HG02798 (cell line): ENCODE measurements around the gene CTNND2.

Experiments
- ATAC-seq: cut with Tn5 transposase; IDR thresholded peaks from one replicate; pipeline ENCODE4 v1.9.1; 2021; ENCODE audit warnings: mild to moderate bottlenecking; ENCODE audit not compliant: unreplicated experiment, poor library complexity

The CTNND2 gene

DNA sequence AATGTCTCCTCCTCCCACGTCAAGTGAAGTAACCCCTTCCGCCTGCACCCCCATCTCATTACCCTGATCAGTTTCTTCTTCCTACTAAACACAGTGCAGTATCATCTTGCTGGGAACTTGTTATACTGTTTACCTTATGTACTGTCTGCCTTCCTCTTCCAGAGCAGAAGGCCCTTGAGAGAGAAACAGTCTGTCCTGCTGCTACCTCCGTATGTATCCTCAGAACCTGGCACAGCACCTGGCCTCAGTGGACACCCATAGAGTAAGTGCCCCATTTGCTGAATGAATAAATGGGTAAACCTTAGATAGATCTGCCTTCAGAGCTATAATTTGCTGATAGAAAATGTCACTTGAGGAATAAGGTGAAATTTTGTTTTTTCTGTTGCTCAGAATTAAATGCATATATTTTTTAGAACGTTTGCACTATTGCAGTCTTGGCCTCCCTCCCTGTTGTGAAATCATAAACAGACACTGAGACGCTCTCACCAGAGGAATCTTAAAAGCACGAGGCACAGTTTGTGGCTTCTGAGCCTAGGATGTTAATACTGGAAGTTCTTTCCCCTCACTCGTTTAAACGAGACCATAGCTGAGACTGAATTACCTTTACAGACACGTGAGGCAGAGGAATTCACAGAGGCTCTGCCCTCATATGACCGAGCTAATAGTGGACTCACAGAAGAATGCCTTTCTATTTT is 920.1 kb downstream of the CTNND2 start:
- ATAC-seq = no peak

DNA sequence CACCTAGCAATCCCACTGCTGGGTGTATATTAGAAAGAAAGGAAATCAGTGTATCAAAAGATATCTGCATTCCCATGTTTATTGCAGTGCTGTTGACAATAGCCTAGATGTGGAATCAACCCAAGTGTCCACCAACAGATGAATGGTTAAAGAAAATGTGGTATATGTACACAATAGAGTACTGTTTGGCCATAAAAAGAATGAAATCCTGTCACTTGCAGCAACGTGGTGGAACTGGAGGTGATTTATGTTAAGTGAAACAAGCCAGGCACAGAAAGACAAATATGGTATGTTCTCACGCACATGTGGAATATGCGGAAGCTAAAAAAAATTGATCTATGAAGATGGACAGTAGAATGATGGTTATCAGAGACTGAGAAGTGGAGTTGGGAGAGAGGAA is 921.6 kb downstream of the CTNND2 start:
- ATAC-seq = no peak

DNA sequence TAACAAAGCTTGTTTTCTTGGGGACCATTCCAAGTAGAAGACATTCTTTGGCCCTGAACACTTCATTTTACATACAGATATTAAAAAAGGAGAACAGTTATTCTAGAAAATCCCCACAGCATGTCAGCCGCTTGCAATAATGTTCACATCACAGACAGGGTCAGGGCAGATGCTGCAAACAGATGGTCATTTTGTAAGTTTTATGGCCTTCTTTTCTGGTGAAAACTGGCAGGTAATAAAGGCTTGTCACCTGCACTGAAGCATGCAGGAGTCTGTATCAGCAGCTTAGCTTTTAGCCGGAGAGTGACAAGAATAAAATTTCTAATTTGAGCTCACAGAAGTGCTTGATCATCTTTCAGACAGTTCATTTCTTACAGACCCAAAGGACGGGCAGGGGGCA is 922.3 kb downstream of the CTNND2 start:
- no peak for ATAC-seq

DNA sequence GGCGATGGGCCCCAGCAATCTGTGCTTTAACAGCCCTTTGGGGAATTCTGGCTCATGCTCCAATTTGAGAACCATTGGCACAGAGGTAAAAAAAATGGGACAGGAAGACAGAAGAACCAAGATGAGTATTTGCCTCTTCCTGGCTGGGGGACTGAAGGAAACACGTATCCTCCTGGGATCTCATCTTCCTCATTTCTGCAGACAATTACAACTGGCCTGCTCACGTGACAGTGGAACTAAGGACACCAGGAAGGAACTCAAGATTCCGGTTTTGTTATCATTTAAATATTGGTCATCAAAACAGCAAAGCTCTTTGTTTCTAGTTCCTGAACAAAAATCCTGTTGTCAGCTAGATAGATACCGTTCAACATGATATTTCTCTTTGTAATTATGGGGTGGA is 927.2 kb downstream of the CTNND2 start:
- ATAC-seq = no peak

DNA sequence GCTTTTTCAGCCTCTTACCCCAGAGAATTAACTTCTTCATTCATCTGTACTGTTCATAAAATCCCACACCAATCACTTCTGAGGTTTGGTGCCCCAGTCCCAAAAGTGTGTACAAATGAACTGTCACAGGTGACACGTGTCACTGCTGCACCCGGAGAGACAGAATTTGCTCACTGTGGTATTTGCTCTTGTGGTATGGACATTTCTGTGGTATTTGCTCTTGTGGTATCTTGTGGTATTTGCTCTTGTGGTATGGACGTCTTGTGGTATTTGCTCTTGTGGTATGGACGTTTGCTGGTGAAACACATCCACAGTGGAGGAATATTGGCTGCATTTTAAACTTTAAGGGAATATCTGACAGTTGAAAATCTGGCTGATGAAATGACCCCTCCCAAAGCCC is 928.3 kb downstream of the CTNND2 start:
- no peak for ATAC-seq

DNA sequence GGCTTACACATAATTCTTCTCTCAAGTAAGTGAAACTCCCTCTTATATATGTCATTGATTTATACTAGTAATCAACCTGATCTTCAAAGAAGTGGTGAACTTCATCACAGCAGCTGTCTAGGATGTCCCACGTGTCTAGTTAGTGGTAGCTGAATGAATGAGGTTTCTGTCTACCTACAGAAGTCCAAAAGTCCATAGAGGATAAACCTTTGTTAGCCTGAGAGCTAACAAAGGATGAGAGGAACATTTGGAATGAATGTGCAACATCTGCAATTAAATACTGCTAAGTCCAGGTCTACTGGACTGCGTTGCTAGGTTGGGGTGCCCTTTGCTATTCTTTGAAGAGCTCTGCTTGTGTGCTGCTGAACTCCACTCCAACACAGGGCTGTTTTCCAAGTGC is 929.4 kb downstream of the CTNND2 start:
- no peak for ATAC-seq

DNA sequence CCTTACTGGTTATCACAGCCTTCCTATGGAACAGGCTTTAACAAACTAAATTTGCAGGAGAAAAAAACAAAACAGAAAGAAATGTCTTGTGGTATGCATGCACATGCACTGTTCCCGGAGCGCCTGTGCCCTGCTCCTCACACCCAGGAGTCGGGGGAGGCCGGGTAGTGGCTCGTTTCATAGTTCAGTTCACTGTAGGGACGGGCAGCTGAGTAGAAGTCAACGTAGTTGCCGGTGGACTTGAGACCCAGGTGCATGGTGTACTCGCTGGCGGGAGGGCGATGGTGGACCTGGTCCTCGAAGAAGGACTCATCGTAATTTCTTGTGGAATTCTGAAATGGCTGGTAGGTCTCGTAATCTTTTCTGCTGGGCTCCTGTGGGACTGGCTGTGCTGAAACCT is 930.9 kb downstream of the CTNND2 start:
- no peak for ATAC-seq

DNA sequence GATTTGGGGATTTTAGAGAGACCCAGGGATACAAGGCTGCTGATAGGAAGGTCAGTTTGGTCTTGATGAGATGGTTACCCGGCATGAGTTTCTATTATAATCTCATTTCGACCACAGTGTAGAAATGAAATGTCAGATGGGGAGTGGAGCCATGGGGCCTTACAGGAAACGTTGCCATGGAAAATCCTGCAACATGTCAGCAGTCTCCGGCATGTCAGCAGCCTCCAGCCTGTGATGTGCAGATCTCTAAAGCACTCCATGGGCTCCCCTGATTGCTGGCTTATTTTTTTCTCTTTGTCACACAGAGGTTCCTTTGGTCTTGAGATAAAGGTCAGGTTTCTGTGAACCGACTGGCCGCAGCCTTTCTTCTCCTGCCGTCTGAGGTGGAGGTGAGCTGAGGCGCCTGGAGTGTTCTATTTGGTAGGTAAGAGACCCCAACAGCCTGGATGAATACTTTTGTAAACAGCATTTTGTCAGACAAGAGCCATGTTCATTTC is 934.5 kb downstream of the CTNND2 start:
- ATAC-seq = no peak

DNA sequence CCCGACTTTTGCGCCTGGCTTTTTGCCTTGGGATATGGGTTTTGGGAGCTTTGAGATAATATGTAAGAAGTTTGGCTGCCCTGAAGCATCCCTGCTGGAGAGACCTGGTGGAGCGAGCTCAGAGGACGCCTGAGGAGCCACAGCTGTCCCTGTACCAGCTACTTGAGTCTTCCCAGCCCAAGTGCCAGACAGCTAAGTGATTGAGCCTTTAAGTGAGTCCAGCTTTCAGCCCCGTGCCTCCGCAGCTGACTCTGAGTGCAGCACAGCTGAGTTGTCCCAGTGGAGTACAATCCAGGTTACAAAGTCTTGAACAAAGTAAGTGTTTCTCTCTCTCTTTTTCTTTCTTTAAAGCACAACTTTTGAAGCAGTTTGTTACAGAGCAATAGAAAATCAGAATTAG is 939.4 kb downstream of the CTNND2 start:
- no peak for ATAC-seq

DNA sequence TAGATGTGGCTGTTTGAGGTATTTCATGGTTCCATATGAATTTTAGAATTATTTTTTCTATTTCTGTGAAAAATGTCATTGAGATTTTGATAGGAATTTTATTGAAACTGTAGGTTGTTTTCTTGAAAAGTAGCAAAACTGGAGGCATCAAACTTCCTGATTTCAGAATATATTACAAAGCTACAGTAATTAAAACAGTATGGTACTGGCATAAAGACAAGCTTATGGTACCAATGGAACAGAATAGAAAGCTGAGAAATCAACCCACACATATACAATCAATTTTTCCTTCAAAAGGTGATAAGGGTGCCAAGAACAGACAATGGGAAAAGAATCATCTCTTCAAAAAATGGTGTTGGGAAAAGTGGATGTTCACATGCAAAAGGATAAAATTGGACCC is 945.5 kb downstream of the CTNND2 start:
- ATAC-seq = no peak

DNA sequence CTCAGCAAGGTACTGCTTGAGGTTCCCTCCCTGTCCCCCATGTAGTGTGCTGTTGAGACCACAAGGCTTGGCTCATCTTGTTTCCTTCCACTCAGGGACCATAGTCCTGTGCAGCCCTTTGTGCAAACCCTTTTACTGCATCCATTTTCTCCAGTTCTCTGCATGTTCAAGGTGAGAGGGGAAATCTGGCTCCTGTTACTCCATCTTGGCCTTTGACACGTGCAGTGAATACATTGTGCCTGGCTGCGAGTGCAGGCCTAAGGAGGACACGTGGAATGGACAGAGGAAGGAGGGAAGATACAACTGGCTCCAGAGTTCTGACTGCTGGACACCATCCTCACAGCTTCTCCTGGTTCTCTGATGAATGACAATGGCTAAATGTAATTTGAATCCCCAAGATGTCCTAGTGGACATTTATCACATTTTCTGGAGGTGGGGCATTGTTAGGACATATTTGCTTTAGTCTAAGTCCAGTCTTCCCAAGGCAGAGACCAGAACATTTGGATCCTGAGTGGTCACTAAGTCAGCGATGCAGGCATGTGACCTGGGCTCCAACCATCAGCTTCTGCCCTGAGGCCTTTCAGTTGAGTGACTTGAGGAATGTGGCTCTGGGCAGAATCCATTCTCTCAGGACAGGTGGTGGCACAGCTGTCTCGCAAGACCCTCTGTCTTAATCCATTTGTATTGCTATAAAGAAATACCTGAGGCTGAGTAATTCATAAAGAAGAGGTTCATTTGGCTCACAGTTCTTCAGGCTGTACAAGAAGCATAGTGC is 954.2 kb downstream of the CTNND2 start:
- no peak for ATAC-seq

DNA sequence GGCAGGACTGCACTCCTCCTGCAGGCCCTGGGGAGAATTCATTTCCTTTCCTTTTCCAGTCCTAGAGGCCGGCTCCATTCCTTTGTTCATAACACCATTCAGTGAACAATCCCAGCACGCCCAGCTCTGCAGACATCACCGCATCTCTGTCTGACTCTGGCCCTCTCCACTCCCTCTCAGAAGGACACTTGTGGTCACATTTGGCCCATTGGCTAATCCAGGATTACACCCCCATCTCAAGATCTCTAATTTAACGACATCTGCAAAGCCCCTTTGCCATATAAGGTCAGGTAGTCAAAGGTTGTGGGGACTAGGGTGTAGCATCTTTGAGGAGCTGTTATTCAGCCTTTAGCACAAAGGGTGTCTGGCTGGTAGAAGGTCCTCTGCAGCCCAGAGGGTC is 958.2 kb downstream of the CTNND2 start:
- ATAC-seq = no peak

DNA sequence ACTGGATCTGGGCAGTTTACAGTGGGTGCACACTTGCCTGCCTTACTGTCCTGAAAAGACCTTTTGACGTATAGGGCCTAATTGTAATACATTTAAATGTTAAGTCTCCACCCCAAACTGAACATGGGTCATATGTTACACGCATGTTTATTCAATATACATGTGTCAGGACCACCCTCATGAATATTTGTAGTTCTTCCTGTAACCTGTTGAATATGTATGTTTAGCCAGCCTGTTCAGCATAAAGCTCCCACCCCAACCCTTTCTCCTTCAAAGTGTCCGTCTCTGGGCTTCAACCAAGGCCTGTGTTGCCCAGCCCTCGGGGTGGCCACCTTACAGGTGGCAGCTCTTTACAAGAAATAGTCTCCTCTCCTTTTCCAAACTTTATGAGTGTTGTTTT is 962.3 kb downstream of the CTNND2 start:
- no peak for ATAC-seq

DNA sequence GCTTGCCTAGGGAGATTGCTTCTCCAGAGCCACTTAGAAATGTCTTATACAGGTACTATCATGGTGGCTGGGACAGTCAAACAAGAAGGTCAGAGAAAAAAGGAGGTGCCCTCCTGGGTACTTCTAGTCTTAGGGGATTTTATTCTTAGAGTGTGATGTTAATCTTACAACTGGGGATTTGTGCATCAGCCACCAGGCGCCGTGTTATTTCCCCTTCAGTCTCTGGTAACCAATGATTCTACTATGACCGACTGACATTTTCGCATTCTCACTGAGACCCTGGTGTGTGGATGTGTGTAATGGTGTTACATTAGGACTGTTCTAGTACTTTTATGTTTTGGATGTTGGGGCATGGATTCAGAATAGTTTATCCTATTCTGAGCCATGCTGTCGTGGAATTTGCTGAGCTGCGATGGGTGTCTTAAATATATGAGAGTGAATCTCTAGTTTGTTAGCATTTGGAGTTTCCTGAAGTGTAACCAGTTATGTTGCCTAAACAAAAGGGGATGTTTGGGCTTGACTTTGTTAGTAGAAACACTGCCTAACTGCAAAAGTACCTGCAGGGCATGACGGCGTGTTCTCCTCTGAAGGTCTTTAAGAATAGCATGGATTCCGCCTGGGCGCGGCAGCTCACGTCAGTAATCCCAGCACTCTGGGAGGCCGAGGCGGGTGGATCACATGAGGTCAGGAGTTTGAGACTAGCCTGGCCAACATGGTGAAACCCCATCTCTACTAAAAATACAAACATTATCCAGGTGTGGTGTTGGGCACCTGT is 968.0 kb downstream of the CTNND2 start:
- ATAC-seq = no peak

DNA sequence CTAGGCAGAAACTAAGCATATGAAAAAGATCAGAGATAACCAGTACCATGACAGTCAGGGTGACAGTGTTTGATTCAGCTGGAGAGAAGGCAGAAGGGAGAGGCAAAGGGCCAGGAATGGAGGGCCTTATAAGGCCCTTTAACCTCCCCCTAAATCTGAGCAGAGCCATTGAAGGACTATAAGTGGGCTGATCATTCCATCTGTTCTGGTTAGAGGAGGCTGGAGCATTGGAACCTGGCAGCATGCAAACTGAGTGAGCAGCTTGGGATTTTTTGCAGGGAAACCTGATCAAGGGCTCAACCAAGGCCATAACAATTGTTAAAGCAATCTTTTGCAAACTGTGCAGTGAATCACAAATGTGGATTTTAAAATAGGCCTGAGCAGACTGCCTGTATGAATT is 968.7 kb downstream of the CTNND2 start:
- no peak for ATAC-seq

DNA sequence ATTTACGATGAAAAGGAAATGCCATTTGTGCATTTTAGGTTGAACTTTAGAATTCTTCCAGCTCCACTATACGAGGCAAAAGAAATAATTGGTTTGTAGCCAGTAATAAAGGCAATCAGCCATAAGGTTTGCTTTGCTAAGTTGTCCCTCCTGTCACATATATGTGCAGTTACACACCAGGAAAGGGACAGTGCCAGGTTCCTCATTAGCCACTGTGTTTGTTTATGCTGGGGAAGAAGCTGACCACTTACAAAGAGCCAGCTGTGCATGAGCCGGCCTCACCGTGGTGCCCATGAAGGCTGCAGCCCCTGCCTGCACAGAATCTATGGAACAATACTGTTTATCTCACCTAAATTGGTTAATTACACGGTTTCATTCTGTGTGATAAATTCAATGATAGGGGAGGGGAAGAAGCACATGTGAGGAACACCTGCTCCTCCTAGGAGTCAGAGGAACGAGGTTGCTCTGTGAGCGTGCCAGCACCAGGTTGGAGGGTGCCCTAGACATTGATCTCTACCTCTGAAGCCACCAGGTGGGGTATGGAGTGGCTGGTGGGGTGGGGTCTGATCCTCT is 969.4 kb downstream of the CTNND2 start:
- ATAC-seq = no peak

DNA sequence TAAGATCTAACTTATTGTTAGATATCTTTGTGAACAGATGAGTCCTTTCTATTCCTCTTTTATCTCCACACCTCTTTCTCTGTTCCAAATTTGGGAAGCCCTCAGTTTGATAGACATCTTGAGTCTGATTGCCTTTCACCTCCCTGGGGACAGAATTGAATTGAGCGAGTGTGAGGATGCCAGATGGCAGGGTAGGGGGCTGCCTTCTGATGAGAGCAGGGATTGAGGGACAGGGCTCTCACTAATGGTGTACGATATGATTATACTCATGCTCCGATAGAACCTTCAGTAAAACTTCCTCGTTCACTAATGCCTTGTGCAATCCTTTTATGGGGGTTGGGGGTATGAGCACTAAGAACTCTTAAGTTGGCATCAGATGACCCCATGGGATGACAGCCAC is 971.1 kb downstream of the CTNND2 start:
- ATAC-seq = no peak

DNA sequence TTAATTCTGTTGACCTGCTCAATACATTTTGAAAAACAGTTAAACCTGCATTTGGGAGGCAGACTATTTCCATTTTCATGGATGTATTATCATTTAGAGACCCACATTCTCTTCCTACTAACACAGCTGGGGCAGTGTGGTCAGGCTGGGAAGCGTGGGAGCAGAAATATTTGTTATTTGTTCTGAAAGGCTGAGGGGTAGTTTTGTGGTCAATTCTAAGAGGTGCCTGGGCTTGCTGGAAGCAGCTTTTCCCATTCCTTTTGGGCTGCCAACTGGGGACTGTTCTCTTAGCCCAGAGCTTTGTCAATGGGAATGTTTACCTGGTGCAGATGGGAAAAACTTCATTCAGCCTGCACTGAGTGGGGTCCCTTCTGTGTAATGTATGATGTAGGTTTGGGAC is 971.8 kb downstream of the CTNND2 start:
- no peak for ATAC-seq

DNA sequence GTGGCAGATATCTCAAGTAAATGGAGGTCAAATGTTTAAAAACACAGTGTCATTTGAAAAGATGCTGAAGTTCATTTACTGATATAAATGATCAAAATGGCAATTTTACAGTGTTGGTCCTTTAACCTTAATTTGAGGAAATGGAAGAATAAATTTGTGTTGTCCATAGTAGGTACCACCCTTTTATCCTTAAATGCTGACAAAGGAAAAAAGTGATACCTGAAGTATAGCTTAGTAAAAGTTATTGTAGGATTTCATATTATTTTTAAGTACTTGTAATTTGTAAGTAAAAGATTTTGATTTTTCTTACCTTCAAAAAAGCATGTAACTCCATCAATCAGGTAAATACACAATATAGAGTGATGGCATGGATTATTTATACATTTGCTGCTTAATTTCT is 976.6 kb downstream of the CTNND2 start:
- no peak for ATAC-seq

DNA sequence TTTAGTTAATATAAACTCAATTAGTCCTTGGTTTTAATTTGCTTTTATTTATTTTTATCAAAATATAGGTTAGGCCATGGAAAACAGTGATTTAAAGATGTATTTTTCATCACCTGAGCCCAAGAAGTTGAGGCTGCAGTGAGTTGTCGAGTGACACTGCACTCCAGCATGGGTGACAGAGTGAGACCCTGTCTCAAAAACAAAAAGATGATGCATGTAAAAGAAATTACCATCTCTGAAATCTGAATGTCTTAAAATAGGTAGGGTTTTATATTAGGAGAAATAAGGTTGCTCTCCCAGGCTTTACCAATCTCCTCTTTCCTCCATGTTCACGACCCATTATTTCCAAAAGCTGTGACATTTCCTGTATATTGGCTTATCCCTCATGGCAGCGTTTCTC is 980.9 kb downstream of the CTNND2 start:
- ATAC-seq = no peak
